Mononuclear cell (primary cell): Measurements from ENCODE around the gene ERP27. TPM values are rescaled to one million over a fixed set of nuclear protein-coding genes. Genes with fewer than 3 reads are reported as not detected.

Experiments
- H3K27me3 ChIP-seq: 2 replicates; pipeline ENCODE4 v1.6.0; 2011; ENCODE audit warnings: low read length, control low read depth; ENCODE audit not compliant: insufficient read depth
- H3K4me1 ChIP-seq: 2 replicates; pipeline ENCODE4 v1.5.1; 2011; ENCODE audit warnings: mild to moderate bottlenecking, low read length, control low read depth; ENCODE audit not compliant: insufficient read depth
- H3K4me3 ChIP-seq: 2 replicates; pipeline ENCODE4 v1.5.1; 2011; ENCODE audit warnings: mild to moderate bottlenecking, low read length, moderate library complexity
- H3K9me3 ChIP-seq: 2 replicates; pipeline ENCODE4 v1.5.1; 2011; ENCODE audit warnings: low read depth, mild to moderate bottlenecking, control low read depth, low read length
- total RNA-seq: library from RNA; depleted of rRNA; stranded (reverse); fragments of >200 nt; gene quantifications from one replicate; pipeline ENCODE4 v1.2.3, GENCODE V29; 2012

Gene ERP27
- total RNA-seq, 1 donor: 8.3 TPM

DNA sequence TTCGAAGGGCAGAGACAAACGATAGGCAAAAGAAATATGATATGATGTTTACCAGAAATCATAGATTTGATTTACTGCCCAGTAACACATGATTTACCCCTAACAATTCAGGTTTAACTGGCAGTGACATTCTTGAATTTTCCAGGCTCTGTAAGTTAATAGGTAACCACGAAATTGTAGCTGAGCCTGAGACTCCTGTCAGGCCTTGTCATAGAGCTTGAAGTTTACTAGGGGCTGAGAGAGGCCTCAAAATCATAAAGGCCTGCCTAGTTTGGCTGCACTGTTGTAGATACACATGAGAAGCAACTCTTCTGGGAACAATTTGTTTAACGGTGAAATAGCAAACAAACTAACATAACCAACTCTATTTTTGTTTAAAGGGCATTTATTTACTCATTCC, 3.3 kb downstream of the ERP27 start:
- no peaks in the 10 kb centered on the region for H3K27me3 ChIP-seq
- H3K4me3 ChIP-seq: no peak overlapping the region
- H3K4me1 ChIP-seq: peaks cover 23% of the 10 kb centered on the region
- no peaks in the 10 kb centered on the region for H3K9me3 ChIP-seq

- Histone ChIP-seq H3K4me1 (peaks cover 18% of the 10 kb centered on the region), H3K9me3 (no peaks in the 10 kb centered on the region), H3K4me3 (no peak overlapping the region), H3K27me3 (no peaks in the 10 kb centered on the region)
Measured at GRCh38 chr12:14934511-14934910, 3.8 kb downstream of the ERP27 start.

DNA sequence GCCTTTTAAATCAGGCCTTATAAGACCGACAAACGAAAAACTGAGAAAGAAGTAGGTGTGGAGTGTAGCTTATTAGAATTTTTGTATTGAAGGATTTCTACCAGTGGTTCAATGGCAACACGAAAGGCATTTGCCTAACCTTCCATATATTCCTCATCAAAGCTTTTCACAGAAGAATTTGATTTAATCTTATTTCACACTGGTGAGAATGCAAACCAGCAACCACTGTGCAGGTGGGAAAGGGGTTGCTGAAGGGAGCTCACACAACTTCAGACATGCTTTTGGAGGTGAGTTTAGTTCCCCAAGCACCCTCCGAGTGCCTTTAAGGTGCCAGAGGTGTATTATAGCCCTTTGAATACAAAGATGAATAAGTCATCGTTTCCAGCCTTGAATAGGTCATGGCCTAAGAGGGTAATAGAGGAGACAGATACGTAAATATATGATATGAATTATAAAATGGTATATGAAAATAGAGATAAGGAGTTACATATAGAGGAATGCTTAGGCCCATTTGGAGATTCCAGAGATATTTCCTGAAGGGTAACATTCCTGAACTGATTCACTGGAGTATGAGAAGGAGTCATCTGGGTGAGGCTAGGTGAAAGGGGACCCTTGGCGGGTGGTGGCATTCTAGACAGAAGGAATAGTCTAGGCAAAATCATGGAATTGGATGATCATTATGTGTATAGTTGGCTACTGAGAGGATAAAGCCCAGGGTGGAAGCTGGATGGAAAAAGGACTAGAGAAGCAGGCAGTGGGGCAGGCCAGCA, 6.4 kb downstream of the ERP27 start:
- Histone ChIP-seq H3K4me3 (no peak overlapping the region), H3K4me1 (no peaks in the 10 kb centered on the region), H3K27me3 (no peaks in the 10 kb centered on the region), H3K9me3 (no peaks in the 10 kb centered on the region)

- Histone ChIP-seq H3K4me3 (no peak overlapping the region), H3K4me1 (no peaks in the 10 kb centered on the region), H3K9me3 (no peaks in the 10 kb centered on the region), H3K27me3 (no peaks in the 10 kb centered on the region)
Measured at GRCh38 chr12:14931359-14931758, 7.0 kb downstream of the ERP27 start.

- Histone ChIP-seq H3K27me3 (no peaks in the 10 kb centered on the region), H3K9me3 (no peaks in the 10 kb centered on the region), H3K4me3 (no peak overlapping the region), H3K4me1 (no peaks in the 10 kb centered on the region)
Measured at GRCh38 chr12:14930299-14930698, 8.0 kb downstream of the ERP27 start.

DNA sequence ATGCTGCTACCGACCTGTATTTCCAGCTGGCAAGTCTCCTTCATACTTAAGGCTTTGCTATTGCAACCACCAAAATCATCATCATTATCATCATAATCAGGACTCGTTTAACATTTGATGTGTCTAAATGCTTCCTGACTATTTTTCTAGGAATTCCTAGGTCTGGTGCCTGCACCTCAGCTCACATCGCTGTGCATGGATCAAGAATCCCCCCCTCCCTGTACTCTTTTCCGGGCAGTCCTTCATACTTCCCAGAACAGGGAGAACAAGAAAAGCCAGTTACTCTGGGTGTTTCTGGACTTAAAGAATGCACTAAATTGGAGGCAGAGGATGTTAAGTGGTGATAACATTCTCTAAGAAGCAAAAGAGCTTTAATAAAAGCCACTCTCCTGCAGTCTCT, 9.4 kb downstream of the ERP27 start:
- H3K4me1 ChIP-seq: no peaks in the 10 kb centered on the region
- no peaks in the 10 kb centered on the region for H3K27me3 ChIP-seq
- no peak overlapping the region for H3K4me3 ChIP-seq
- H3K9me3 ChIP-seq: no peaks in the 10 kb centered on the region

DNA sequence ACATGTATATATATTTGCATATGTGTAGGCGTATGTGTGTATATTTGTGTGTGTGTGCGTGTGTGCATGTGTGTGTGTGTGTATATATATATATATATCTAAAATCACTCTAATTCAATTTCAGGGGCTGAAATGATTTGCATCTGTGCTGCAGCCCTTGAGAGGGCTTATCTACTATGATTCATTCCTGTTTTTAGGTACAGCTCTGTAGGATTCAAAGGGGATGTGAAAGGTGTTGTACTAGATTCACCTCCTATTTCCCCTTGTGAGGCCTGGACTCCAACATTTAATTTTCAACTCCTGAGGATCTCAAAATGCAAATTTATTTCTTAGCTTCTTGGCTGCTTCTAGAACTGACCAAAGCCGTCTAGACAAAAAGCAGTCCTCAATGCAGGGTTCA, 11.1 kb downstream of the ERP27 start:
- Histone ChIP-seq H3K4me3 (no peak overlapping the region), H3K9me3 (no peaks in the 10 kb centered on the region), H3K4me1 (no peaks in the 10 kb centered on the region), H3K27me3 (no peaks in the 10 kb centered on the region)

DNA sequence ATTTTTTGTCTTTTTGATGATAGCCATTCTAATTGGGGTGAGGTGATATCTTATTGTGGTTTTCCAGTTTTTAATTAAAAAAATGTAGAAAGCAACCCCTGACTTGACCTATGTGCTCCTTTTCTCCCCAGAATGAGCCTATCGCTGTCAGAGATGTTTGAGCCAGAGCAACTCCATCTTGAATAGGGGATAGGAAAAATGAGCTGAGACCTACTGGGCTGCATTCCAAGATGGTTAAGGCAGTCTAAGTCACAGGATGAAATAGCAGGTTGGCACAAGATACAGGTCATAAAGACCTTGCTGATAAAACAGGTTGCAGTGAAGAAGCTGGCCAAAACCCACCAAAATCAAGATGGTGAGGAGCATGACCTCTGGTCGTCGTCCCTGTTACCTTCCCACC, 13.8 kb downstream of the ERP27 start:
- no peaks in the 10 kb centered on the region for H3K27me3 ChIP-seq
- peaks cover 5% of the 10 kb centered on the region for H3K4me1 ChIP-seq
- no peak overlapping the region for H3K4me3 ChIP-seq
- no peaks in the 10 kb centered on the region for H3K9me3 ChIP-seq

DNA sequence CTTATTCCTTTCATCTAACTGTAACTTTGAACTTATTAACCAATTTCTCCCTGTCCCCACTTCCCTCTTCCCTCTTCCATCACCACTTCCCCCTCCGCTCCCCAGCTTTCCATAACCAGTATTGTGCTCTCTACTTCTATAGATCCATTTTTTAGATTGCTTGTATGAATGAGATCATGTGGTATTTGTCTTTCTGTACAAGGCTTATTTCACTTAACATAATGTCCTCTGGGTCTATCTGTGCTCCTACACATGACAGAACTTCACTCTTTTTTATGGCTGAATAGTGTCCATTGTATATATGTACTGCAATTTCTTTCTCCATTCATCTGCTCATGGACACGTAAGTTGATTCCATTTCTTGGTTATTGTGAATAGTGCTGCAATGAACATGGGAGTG, 14.4 kb downstream of the ERP27 start:
- H3K9me3 ChIP-seq: no peaks in the 10 kb centered on the region
- H3K4me1 ChIP-seq: peaks cover 5% of the 10 kb centered on the region
- H3K27me3 ChIP-seq: no peaks in the 10 kb centered on the region
- H3K4me3 ChIP-seq: no peak overlapping the region

- H3K4me1 ChIP-seq: peaks cover 5% of the 10 kb centered on the region
- H3K9me3 ChIP-seq: no peaks in the 10 kb centered on the region
- no peaks in the 10 kb centered on the region for H3K27me3 ChIP-seq
- no peak overlapping the region for H3K4me3 ChIP-seq
Measured at GRCh38 chr12:14921218-14921617, 17.1 kb downstream of the ERP27 start.

GRCh38 chr12:14920475-14921126, 17.7 kb downstream of the ERP27 start:
- Histone ChIP-seq H3K4me1 (peaks cover 5% of the 10 kb centered on the region), H3K27me3 (no peaks in the 10 kb centered on the region), H3K9me3 (no peaks in the 10 kb centered on the region), H3K4me3 (no peak overlapping the region)

- Histone ChIP-seq H3K4me1 (peaks cover 5% of the 10 kb centered on the region), H3K27me3 (no peaks in the 10 kb centered on the region), H3K9me3 (no peaks in the 10 kb centered on the region), H3K4me3 (no peak overlapping the region)
Measured at GRCh38 chr12:14919455-14919854, 18.9 kb downstream of the ERP27 start.

- H3K4me3 ChIP-seq: no peak overlapping the region
- H3K9me3 ChIP-seq: no peaks in the 10 kb centered on the region
- no peaks in the 10 kb centered on the region for H3K27me3 ChIP-seq
Measured at GRCh38 chr12:14915736-14916135, 22.6 kb downstream of the ERP27 start.

DNA sequence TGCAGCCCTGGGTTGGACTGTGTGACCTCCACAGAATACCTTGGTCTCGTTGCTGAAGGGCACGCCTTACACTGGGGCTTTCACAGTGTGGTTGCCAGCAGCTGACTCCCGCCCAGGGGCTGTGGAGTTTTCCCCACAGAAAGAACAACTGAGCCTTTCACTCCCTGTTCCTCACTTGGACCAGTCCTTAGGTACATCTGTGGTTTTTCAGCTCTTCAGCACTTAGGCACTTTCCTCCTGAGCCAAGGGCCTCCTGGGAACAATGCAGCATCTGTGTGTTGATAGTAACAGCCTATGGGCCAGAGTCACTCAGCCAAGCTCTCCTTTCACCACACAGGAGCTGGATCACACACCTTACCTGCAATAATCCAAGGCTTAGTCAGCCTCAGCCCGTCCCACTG, 25.0 kb downstream of the ERP27 start:
- Histone ChIP-seq H3K4me3 (no peak overlapping the region), H3K27me3 (no peaks in the 10 kb centered on the region), H3K9me3 (no peaks in the 10 kb centered on the region), H3K4me1 (no peaks in the 10 kb centered on the region)

More at GRCh38 chr12:14915736-14916135, 22.6 kb downstream of the ERP27 start:
- no peaks in the 10 kb centered on the region for H3K4me1 ChIP-seq

DNA sequence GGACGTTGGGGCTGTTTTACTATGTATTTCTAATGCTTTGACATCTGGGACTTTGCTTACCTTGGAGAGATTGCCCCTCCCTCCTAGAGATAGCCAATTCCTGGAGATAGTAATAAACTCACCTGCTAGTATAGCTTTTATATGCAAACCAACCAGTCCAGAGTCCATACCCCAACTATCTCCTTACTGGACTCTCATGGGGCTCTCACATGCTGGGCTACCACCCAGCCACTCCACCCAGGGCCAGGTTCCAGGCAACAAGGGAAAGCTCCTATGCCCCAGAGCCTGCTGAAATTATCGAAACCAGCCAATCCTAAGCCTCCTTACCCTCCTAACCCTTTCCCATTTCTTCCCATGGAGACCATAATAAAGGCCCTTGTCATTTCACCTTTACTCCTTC, 27.2 kb downstream of the ERP27 start:
- no peaks in the 10 kb centered on the region for H3K4me1 ChIP-seq
- no peaks in the 10 kb centered on the region for H3K9me3 ChIP-seq

More for the DNA sequence above, 27.2 kb downstream of the ERP27 start:
- H3K4me3 ChIP-seq: no peak overlapping the region
- H3K27me3 ChIP-seq: no peaks in the 10 kb centered on the region
